ENCODE results near the gene TMEFF2.

DNA sequence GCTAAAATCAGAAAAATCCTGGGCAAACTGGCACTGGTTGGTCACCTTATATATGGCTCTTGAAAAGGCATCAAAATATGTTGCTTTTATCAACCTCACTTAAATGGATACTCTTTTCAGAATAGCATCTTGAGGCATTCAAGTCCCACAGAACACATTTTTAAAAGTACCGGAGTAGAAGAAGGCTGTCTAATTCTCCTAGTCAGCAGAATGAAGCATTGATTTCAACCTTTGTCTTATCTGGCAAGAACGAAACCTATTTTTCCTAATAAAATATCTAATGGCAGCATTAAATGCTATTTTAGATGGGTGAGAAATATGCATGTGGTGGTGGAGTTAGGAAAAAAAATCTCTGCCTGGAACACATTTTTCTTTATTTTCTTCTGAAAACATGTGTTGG, 27.8 kb downstream of the TMEFF2 start:
- TF ChIP-seq, protein P1, sequence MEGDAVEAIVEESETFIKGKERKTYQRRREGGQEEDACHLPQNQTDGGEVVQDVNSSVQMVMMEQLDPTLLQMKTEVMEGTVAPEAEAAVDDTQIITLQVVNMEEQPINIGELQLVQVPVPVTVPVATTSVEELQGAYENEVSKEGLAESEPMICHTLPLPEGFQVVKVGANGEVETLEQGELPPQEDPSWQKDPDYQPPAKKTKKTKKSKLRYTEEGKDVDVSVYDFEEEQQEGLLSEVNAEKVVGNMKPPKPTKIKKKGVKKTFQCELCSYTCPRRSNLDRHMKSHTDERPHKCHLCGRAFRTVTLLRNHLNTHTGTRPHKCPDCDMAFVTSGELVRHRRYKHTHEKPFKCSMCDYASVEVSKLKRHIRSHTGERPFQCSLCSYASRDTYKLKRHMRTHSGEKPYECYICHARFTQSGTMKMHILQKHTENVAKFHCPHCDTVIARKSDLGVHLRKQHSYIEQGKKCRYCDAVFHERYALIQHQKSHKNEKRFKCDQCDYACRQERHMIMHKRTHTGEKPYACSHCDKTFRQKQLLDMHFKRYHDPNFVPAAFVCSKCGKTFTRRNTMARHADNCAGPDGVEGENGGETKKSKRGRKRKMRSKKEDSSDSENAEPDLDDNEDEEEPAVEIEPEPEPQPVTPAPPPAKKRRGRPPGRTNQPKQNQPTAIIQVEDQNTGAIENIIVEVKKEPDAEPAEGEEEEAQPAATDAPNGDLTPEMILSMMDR (IDR thresholded peaks at IDR 0.05) = no peak
- no peak for TF ChIP-seq ZFX (IDR thresholded peaks at IDR 0.05; ENCODE audit: borderline replicate concordance)

Data from 22Rv1 (cell line).